ENCODE measurements around the gene DNAH17.

The DNAH17 gene

DNA sequence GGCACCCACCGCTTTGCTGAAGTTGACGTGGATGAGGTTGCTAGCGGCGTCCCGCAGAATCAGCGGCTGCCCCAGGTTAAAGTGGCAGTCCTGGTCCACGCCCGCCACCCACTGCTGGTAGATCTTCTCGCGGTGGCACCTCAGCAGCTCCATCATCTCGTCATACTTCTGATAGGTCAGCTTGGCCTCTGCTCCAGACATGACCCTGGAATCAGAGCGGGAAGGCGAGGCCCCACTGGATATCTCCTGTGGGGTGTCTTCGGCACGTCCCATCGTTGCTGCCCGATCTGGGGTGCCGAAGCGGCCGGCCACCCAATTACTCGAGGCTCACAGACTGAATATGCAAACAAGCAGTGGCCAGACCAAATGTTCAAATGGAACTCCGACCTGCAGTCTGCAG, 16.5 kb downstream of the DNAH17 start:
- TF ChIP-seq, protein P1, sequence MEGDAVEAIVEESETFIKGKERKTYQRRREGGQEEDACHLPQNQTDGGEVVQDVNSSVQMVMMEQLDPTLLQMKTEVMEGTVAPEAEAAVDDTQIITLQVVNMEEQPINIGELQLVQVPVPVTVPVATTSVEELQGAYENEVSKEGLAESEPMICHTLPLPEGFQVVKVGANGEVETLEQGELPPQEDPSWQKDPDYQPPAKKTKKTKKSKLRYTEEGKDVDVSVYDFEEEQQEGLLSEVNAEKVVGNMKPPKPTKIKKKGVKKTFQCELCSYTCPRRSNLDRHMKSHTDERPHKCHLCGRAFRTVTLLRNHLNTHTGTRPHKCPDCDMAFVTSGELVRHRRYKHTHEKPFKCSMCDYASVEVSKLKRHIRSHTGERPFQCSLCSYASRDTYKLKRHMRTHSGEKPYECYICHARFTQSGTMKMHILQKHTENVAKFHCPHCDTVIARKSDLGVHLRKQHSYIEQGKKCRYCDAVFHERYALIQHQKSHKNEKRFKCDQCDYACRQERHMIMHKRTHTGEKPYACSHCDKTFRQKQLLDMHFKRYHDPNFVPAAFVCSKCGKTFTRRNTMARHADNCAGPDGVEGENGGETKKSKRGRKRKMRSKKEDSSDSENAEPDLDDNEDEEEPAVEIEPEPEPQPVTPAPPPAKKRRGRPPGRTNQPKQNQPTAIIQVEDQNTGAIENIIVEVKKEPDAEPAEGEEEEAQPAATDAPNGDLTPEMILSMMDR (IDR thresholded peaks at IDR 0.05; ENCODE audit: borderline replicate concordance, control extremely low read depth, extremely low read depth, insufficient read depth, missing control alignments), result no peak
- DNase-seq (ENCODE audit: low spot score), result no peak
- in situ Hi-C loops (cut with MboI; ENCODE audit: low sequenced_read_pairs, unreplicated experiment), result no loop called here

DNA sequence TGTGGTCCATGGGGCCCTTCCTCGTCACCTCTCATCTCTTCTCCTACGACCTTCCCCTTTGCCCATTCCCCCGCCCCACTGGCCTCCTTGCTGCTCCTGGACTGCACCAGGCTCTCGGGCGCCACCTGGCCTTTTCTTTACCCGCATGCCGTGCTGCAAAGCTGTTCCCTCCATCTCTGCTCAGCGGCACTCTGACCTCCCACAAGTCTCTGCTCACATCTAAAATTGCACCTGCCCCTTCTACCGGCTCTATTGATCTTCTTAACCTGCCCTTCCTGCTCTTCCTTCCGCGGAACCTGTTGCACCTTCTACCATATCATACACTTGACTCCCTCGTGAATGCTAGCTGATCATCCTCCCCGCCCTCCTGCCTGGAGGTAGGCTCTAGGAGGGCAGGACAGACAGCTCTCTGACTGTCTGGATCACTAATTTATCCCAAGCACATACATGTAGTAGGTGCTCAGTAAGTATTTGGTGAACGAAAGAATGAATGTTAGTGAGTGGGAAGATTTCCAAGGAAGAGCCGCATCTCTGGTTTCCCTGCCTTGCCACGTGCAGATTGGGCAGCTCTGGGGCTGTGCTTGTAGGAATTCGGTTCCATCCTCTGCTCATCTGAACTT, 17.3 kb downstream of the DNAH17 start:
- TF ChIP-seq, protein P1 (IDR thresholded peaks at IDR 0.05; ENCODE audit: borderline replicate concordance, control extremely low read depth, extremely low read depth, insufficient read depth, missing control alignments), result no peak
- no peak for DNase-seq (ENCODE audit: low spot score)
- in situ Hi-C loops (cut with MboI; ENCODE audit: low sequenced_read_pairs, unreplicated experiment), result no loop called here

DNA sequence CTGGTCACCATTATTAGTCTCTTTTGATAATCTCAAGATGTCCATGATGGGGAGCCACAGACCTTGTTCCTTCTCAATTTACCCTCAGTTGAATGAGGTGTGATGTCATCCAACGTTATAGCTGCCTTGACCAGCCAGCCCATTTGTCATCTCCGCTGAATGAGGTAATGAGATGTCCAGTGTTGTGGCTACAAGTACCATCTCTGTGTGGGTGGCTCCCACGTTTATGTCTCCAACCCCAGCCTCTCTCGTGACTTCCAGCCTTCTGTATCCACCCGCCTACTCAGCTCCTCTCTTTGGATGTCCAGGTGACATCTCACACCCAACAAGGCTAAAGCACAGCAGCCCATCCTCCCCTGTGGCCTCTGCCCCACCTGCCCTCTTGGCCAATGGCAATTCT, 18.2 kb downstream of the DNAH17 start:
- DNase-seq (ENCODE audit: low spot score), result no peak
- TF ChIP-seq, protein P1 (IDR thresholded peaks at IDR 0.05; ENCODE audit: borderline replicate concordance, control extremely low read depth, extremely low read depth, insufficient read depth, missing control alignments), result no peak
- in situ Hi-C loops (cut with MboI; ENCODE audit: low sequenced_read_pairs, unreplicated experiment), result no loop called here

DNA sequence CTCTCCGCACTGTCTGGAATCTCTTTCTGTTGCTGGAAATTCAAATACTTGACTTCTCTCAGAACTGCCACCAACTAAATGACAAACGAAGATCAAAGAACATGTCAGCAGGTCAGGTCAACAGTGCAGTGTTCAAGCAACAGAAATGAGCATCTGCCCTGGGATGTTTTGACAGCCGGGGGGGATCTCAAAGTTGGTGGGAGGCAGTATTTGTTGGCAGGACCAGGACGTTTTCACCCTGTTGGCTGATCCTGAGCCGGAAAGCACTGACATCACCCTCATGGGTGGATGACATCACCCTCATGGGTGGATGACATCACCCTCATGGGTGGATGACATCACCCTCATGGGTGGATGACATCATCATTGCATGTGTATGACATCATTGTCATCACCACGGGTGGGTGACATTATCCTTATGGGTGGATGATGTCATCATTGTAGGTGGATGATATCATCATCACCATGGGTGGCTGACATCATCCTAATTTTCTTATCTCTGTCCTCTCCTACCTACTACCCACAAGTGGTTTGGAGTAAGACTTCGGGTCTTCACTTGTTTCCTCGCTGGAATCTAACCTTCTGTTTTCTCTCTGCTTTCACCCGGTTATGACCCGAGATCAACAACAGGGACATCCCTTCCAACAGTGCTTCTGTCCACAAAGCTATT, 18.9 kb downstream of the DNAH17 start:
- in situ Hi-C loops (cut with MboI; ENCODE audit: low sequenced_read_pairs, unreplicated experiment), result no loop called here
- TF ChIP-seq, protein P1 (IDR thresholded peaks at IDR 0.05; ENCODE audit: borderline replicate concordance, control extremely low read depth, extremely low read depth, insufficient read depth, missing control alignments), result no peak
- no peak for DNase-seq (ENCODE audit: low spot score)

DNA sequence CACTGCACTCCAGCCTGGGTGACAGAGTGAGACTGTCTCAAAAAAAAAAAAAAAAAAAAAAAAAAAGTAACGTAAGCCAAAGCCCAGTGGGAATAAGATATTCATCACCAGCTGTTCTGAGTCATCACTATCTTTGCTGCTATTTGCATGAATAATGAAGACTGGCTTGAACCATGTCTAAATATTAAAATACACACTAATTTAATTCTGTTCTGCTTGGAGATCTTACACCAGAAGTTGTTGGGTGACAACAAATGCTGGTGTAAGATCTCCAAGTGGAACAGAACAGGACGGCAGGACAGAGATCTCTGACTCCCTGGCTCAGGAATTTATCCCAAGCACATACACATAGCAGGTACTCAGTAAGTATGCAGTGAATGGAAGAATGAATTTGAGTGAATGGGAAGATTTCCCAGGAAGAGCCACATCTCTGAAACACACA, 19.6 kb downstream of the DNAH17 start:
- in situ Hi-C loops (cut with MboI; ENCODE audit: low sequenced_read_pairs, unreplicated experiment), result no loop called here
- TF ChIP-seq, protein P1 (IDR thresholded peaks at IDR 0.05; ENCODE audit: borderline replicate concordance, control extremely low read depth, extremely low read depth, insufficient read depth, missing control alignments), result no peak
- no peak for DNase-seq (ENCODE audit: low spot score)

DNA sequence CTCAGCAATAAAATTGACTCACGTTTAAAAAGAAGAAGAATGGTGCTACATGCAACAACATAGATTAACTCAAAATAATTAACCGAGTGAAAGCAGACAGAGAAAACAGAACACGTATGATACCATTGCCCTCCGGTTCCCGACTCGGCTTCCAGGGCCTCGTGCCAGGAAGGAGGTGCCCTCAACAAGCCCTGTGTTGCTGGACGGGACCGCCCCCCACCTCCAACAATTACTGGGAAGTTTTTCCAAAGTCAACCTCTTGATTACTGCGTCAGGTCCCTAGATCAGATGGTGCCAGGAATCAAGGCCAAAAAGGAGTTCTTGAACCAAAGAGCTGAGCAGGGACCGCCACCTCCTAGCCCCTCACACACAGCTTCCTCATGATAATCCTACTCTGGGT, 20.4 kb downstream of the DNAH17 start:
- in situ Hi-C loops (cut with MboI; ENCODE audit: low sequenced_read_pairs, unreplicated experiment), result no loop called here
- DNase-seq (ENCODE audit: low spot score), result no peak
- TF ChIP-seq, protein P1 (IDR thresholded peaks at IDR 0.05; ENCODE audit: borderline replicate concordance, control extremely low read depth, extremely low read depth, insufficient read depth, missing control alignments), result no peak

Data from GM13976 (cell line).